GM20000 (cell line): ENCODE results near the gene JPH2.

Experiments
- DNase-seq: peaks from one replicate; pipeline ENCODE4 v3.0.0; 2012; ENCODE audit warnings: low spot score
- CTCF ChIP-seq: IDR thresholded peaks from 2 replicates; pipeline ENCODE4 v1.5.1; 2012; ENCODE audit warnings: mild to moderate bottlenecking, control low read depth; ENCODE audit errors: extremely low read depth, missing control alignments

The JPH2 gene

GRCh38 chr20:44142413-44142812, 44.6 kb downstream of the JPH2 start:
- TF ChIP-seq CTCF: no peak

GRCh38 chr20:44141873-44142272, 45.1 kb downstream of the JPH2 start:
- TF ChIP-seq CTCF: no peak
- no peak for DNase-seq

More at GRCh38 chr20:44142413-44142812, 44.6 kb downstream of the JPH2 start:
- no peak for DNase-seq

- no peak for DNase-seq
- no peak for TF ChIP-seq CTCF
These were observed 48.1 kb downstream of the JPH2 start for GRCh38 chr20:44138867-44139266.

GRCh38 chr20:44137266-44137801, 49.7 kb downstream of the JPH2 start:
- TF ChIP-seq CTCF: no peak
- DNase-seq: no peak

GRCh38 chr20:44136579-44137265, 50.3 kb downstream of the JPH2 start:
- TF ChIP-seq CTCF: no peak
- no peak for DNase-seq

- no peak for TF ChIP-seq CTCF
- DNase-seq: no peak
These were observed 51.4 kb downstream of the JPH2 start for GRCh38 chr20:44135417-44136204.

GRCh38 chr20:44135012-44135412, 52.0 kb downstream of the JPH2 start:
- TF ChIP-seq CTCF: no peak
- DNase-seq: peak; percentile 54
